IMR-90 (cell line): ENCODE measurements around the gene KDM2A. TPM values are rescaled to one million over a fixed set of nuclear protein-coding genes. Genes with fewer than 3 reads are reported as not detected.

ENCODE experiments used
- ATAC-seq: fragments of 200-7000 bp; cut with Tn5 transposase; 2 replicates; pipeline ENCODE4 v1.9.1; 2020; ENCODE audit warnings: low read depth, mild to moderate bottlenecking, moderate library complexity
- BruUV-seq: library from RNA; stranded (reverse); fragments of 400-500 nt; replicated peaks from 2 replicates; lab custom pipeline; 2021; lab: Mats Ljungman, UMichigan
- CTCF ChIA-PET: fragments of 300-600 bp; formaldehyde crosslinking; extraction: SDS; loops from one replicate; lab custom pipeline; 2021; ENCODE audit warnings: antibody characterized with exemption; lab: Yijun Ruan, JAX
- POLR2A ChIA-PET: fragments of 300-600 bp; sonication (Branson Sonifier 250); formaldehyde crosslinking; loops from one replicate; lab custom pipeline; 2022; ENCODE audit warnings: antibody characterized with exemption; ENCODE audit not compliant: unreplicated experiment; lab: Charles Lee
- DNase-seq: peaks from one replicate; pipeline ENCODE4 v3.0.0; 2013
- H2AFZ ChIP-seq: replicated peaks from 2 replicates; pipeline ENCODE3; 2013; ENCODE audit warnings: low read length, mild to moderate bottlenecking; ENCODE audit not compliant: poor library complexity
- H2AK5ac ChIP-seq: 2 replicates; pipeline ENCODE4 v1.6.1; 2013; ENCODE audit warnings: low read depth, low read length, inconsistent platforms
- H2AK9ac ChIP-seq: replicated peaks from 2 replicates; pipeline ENCODE3; 2013; ENCODE audit warnings: mild to moderate bottlenecking, low read depth, low read length, moderate library complexity; ENCODE audit not compliant: poor library complexity
- H2BK120ac ChIP-seq: 2 replicates; pipeline ENCODE4 v1.6.1; 2013; ENCODE audit warnings: low read depth, low read length, inconsistent platforms
- H2BK15ac ChIP-seq: 3 replicates; pipeline ENCODE4 v1.6.1; 2013; ENCODE audit warnings: low read depth, low read length, inconsistent platforms
- H2BK20ac ChIP-seq: 2 replicates; pipeline ENCODE4 v1.6.1; 2013; ENCODE audit warnings: low read depth, mild to moderate bottlenecking, inconsistent platforms, low read length, moderate library complexity
- H2BK5ac ChIP-seq: 2 replicates; pipeline ENCODE4 v1.6.1; 2013; ENCODE audit warnings: mild to moderate bottlenecking, low read depth, low read length, inconsistent platforms; ENCODE audit not compliant: poor library complexity, severe bottlenecking
- H3K14ac ChIP-seq: replicated peaks from 2 replicates; pipeline ENCODE4 v1.6.1; 2013; ENCODE audit warnings: low read depth, low read length, inconsistent platforms
- H3K18ac ChIP-seq: 2 replicates; pipeline ENCODE4 v1.6.1; 2013; ENCODE audit warnings: low read depth, low read length, control low read depth
- H3K23ac ChIP-seq: 2 replicates; pipeline ENCODE4 v1.6.1; 2013; ENCODE audit warnings: low read depth, low read length, inconsistent platforms
- H3K27ac ChIP-seq: 2 replicates; pipeline ENCODE4 v1.5.1; 2013; ENCODE audit warnings: mild to moderate bottlenecking, control low read depth, low read length; ENCODE audit not compliant: insufficient read depth
- H3K27me3 ChIP-seq: 2 replicates; pipeline ENCODE4 v1.6.1; 2013; ENCODE audit warnings: low read length; ENCODE audit not compliant: control insufficient read depth, insufficient read depth
- H3K36me3 ChIP-seq: 2 replicates; pipeline ENCODE4 v1.6.1; 2013; ENCODE audit warnings: low read length, mixed read lengths; ENCODE audit not compliant: control insufficient read depth, insufficient read depth
- H3K4ac ChIP-seq: 2 replicates; pipeline ENCODE4 v1.6.1; 2013; ENCODE audit warnings: low read depth, low read length, inconsistent platforms
- H3K4me1 ChIP-seq: 2 replicates; pipeline ENCODE4 v1.6.1; 2013; ENCODE audit warnings: low read length, mixed read lengths; ENCODE audit not compliant: control insufficient read depth, insufficient read depth
- H3K4me2 ChIP-seq: 2 replicates; pipeline ENCODE4 v1.6.1; 2013; ENCODE audit warnings: low read depth, mild to moderate bottlenecking, control low read depth, low read length, moderate library complexity
- H3K4me3 ChIP-seq: 2 replicates; pipeline ENCODE4 v1.5.1; 2013; ENCODE audit warnings: low read depth, mild to moderate bottlenecking, control low read depth, low read length, moderate library complexity; ENCODE audit not compliant: insufficient read depth
- H3K56ac ChIP-seq: 2 replicates; pipeline ENCODE4 v1.6.1; 2013; ENCODE audit warnings: low read length, inconsistent platforms; ENCODE audit not compliant: insufficient read depth; ENCODE audit errors: extremely low read depth
- H3K79me1 ChIP-seq, 2 experiments: 2 replicates each; pipeline ENCODE4 v1.6.1; 2013; ENCODE audit warnings: low read length in 2 of 2, inconsistent platforms in 1 of 2, low read depth in 1 of 2
- H3K9ac ChIP-seq: 2 replicates; pipeline ENCODE4 v1.6.1; 2013; ENCODE audit warnings: low read depth, low read length, control low read depth
- H3K9me1 ChIP-seq: 2 replicates; pipeline ENCODE4 v1.6.1; 2013; ENCODE audit warnings: low read length, inconsistent platforms; ENCODE audit not compliant: insufficient read depth
- H3K9me3 ChIP-seq: 2 replicates; pipeline ENCODE4 v1.6.1; 2013; ENCODE audit warnings: low read length; ENCODE audit not compliant: control insufficient read depth, insufficient read depth
- H4K20me1 ChIP-seq: 2 replicates; pipeline ENCODE4 v1.6.1; 2013; ENCODE audit warnings: low read length, inconsistent platforms; ENCODE audit not compliant: insufficient read depth
- H4K5ac ChIP-seq: 2 replicates; pipeline ENCODE4 v1.6.1; 2013; ENCODE audit warnings: mild to moderate bottlenecking, low read depth, low read length, control low read depth
- H4K8ac ChIP-seq, 2 experiments: 2 replicates each; pipeline ENCODE4 v1.6.1; 2013; ENCODE audit warnings: low read depth in 2 of 2, low read length in 2 of 2, control low read depth in 1 of 2, inconsistent platforms in 1 of 2
- H4K91ac ChIP-seq: 2 replicates; pipeline ENCODE4 v1.6.1; 2013; ENCODE audit warnings: low read depth, low read length, inconsistent platforms; ENCODE audit not compliant: insufficient read depth
- POLR2A ChIP-seq: IDR thresholded peaks from 2 replicates; pipeline ENCODE4 v1.6.1; 2012; ENCODE audit warnings: mild to moderate bottlenecking, low read depth, low read length
- WGBS, 2 experiments: methylation state at CpG; one replicate each; pipeline versions ENCODE4 v1.1.5 to v1.1.7; 2013; ENCODE audit warnings: missing lambda C conversion rate in 2 of 2; ENCODE audit not compliant: insufficient read length in 1 of 2; ENCODE audit errors: extremely low coverage in 2 of 2; 5-methylcytosine and 5-hydroxymethylcytosine counted together
- dilution Hi-C: fragments of 300-500 bp; cut with HindIII; formaldehyde crosslinking; loops from one replicate; pipeline ENCODE4 v1.14.3; 2018; ENCODE audit warnings: low sequenced_read_pairs; ENCODE audit not compliant: unreplicated experiment
- in situ Hi-C: fragments of 300-500 bp; cut with MboI; formaldehyde crosslinking; loops from 3 replicates; pipeline ENCODE4 v1.14.3; 2019; ENCODE audit warnings: low sequenced_read_pairs, inconsistent platforms, mixed read lengths
- intact Hi-C: fragments of 100-400 bp; cut with micrococcal nuclease; formaldehyde crosslinking; loops from 2 replicates; pipeline ENCODE4 v1.10.0; 2022
- polyA plus RNA-seq, 3 experiments: library from polyadenylated mRNA; depleted of rRNA; stranded (reverse); fragments of >200 nt; gene quantifications; 2 replicates each; pipeline ENCODE4 v1.2.3, GENCODE V29; 2012; ENCODE audit warnings: low replicate concordance in 1 of 3
- total RNA-seq: library from RNA; depleted of rRNA; stranded (reverse); fragments of >200 nt; gene quantifications from 2 replicates; pipeline ENCODE4 v1.2.3, GENCODE V29; 2012
- TF ChIP-seq, protein P1 (sequence below): conservative IDR thresholded peaks from 2 replicates; pipeline ENCODE4 v1.5.1; 2012; ENCODE audit warnings: mild to moderate bottlenecking, low read depth, low read length, improper control_type of control experiment

KDM2A gene
- total and polyA plus RNA-seq, 2 of the 4 experiments (the other 2 are of a cell fraction): 26.7 to 42.6 TPM

DNA sequence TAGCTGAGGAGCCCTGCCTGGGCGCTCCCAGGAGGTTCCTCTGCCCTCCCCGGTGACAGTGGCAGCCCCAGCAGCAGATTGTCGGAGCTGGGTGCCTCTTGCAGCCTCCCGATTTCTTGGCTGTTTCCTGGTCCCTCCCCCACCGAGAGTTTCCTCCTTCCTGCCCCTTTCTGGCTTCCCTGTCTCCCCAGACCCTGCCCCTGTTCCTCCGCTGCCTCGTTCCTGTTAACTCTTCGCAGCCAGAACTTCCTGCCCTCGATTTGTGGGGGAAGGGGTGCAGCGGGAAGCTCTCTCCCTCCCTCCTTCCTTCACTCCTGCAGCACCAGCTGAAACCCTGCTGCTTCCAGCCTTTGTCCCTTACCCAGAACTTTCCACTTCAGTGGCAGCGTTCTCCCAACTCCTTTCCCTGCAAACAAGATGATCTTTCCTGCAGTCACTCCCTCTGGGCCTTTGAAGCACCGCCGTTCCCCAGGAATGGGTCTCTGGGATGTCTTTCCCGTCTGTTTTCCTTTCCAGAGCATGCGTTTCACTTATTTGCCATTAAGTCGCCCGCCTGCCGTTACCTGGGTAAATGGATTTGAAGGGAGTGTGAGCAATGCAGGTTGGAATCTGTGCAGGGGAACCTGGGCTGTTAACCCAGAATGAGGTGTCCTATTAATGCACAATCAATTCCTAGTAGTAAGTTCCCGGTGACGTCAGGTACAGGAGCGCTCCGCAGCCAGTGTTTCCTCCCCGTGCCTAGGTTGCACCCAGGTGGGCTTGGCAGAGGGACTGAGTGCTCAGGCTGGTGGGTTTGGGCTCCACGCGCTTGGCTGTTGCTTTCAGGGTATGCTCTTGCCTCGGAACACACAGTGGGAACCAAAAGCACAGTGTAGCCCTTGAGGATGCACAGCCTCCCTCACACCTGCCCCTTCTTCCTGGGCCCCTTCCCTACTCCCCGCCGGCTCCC is 151.5 kb downstream of the KDM2A start (continued):
- TF ChIP-seq, protein P1, sequence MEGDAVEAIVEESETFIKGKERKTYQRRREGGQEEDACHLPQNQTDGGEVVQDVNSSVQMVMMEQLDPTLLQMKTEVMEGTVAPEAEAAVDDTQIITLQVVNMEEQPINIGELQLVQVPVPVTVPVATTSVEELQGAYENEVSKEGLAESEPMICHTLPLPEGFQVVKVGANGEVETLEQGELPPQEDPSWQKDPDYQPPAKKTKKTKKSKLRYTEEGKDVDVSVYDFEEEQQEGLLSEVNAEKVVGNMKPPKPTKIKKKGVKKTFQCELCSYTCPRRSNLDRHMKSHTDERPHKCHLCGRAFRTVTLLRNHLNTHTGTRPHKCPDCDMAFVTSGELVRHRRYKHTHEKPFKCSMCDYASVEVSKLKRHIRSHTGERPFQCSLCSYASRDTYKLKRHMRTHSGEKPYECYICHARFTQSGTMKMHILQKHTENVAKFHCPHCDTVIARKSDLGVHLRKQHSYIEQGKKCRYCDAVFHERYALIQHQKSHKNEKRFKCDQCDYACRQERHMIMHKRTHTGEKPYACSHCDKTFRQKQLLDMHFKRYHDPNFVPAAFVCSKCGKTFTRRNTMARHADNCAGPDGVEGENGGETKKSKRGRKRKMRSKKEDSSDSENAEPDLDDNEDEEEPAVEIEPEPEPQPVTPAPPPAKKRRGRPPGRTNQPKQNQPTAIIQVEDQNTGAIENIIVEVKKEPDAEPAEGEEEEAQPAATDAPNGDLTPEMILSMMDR: no peak

GRCh38 chr11:67271205-67271540 is 152.1 kb downstream of the KDM2A start:
- H2AK9ac ChIP-seq: no peak overlapping the region
- WGBS, 2 experiments: no CpG with 5 or more reads among the region's 5 CpGs
- no peak overlapping the region for H3K4me2 ChIP-seq
- no peak for TF ChIP-seq POLR2A
- ATAC-seq (no peak), DNase-seq (no peak)
- H2AFZ ChIP-seq: no peak overlapping the region
- no peak overlapping the region for H3K14ac ChIP-seq
- no peak overlapping the region for H3K23ac ChIP-seq
- no peak overlapping the region for H2BK120ac ChIP-seq
- H3K27me3 ChIP-seq: no peaks in the 10 kb centered on the region
- no peak overlapping the region for H3K27ac ChIP-seq
- H4K20me1 ChIP-seq: peaks cover 44% of the 10 kb centered on the region
- H3K9ac ChIP-seq: no peak overlapping the region
- H3K4ac ChIP-seq: no peak overlapping the region
- ChIA-PET CTCF (no interaction called here), POLR2A (no interaction called here)
- peaks cover 10% of the 10 kb centered on the region; the same call in 1 of the 2 replicates for H3K36me3 ChIP-seq
- H3K9me3 ChIP-seq: no peaks in the 10 kb centered on the region
- no peak overlapping the region for H4K5ac ChIP-seq
- in situ Hi-C loops (no loop called here), intact Hi-C loops (no loop called here), dilution Hi-C loops (no loop called here)
- H2BK20ac ChIP-seq: no peak overlapping the region
- no peak overlapping the region for H2AK5ac ChIP-seq
- H3K79me1 ChIP-seq: peaks cover 24 to 93% of the 10 kb centered on the region in 2 experiments; a peak in 3 of 4 replicates
- H3K4me1 ChIP-seq: peaks cover 35% of the 10 kb centered on the region
- no peak overlapping the region for H4K91ac ChIP-seq
- peaks cover 37% of the 10 kb centered on the region for H3K9me1 ChIP-seq
- H3K18ac ChIP-seq: no peak overlapping the region
- no peak overlapping the region for H3K4me3 ChIP-seq
- no TSS peak for BruUV-seq
- H2BK15ac ChIP-seq: no peak overlapping the region
- no peak overlapping the region for H3K56ac ChIP-seq
- no peak overlapping the region for H2BK5ac ChIP-seq
- H4K8ac ChIP-seq: no peak overlapping the region
